Measurements from ENCODE around the gene ERP44.

Gene ERP44

DNA sequence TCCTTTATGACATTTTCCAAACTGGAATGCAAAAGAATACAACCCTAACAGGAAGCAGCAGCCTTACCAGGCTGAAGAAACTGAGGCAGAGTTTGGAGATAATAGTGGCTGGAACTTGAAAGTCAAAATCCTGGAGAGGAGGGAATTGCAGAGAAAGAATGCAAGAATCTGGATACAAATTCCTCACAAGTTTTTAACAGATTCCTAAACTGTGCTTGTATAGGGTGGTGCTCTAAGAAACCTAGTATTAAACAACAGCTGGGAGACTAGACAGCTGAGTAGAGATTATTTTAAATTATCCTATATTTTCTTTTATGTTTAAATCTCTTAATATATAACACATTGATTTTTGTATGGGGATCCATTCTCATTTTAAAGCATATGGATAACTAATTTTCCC is 31.0 kb upstream of the ERP44 start:
- no peak for TF ChIP-seq Cebpa-rat (IDR thresholded peaks at IDR 0.05)
- Histone ChIP-seq H3K27ac (no peak overlapping the region), H3K27me3 (no peaks in the 10 kb centered on the region), H3K4me1 (no peaks in the 10 kb centered on the region), H3K9me3 (replicated peaks in 1 of 11) (no peaks in the 10 kb centered on the region), H4K20me1 (0 out of 22 replicates have a peak, but pooled peaks cover 0 to 5% (median 0%) of the 10 kb centered on the region in 11 experiments), H3K4me2 (no peak overlapping the region), H3K4me3 (no peak overlapping the region), H3K9ac (no peak overlapping the region), H3K36me3 (peaks cover 34 to 87% (median 51%) of the 10 kb centered on the region in 11 experiments)

DNA sequence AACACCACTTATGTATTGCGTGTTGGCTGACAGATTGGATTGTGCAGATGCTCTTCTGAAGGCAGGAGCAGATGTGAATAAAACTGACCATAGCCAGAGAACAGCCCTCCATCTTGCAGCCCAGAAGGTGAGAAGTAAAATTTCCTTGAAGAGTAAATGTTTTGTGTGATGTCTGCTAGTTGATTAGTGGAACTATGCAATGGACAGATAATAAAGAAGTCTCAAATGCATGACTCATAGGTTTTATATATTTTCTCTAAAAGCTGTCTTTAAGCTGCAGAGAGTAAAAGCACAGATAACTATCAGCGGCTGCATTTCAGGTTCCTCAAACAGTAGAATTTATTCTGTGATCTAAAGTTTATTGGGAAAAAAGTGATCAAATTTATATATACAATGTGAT is 27.6 kb upstream of the ERP44 start:
- TF ChIP-seq Cebpa-rat (IDR thresholded peaks at IDR 0.05) = no peak
- 0 out of 22 replicates have a peak, but pooled peaks cover 0 to 5% (median 0%) of the 10 kb centered on the region in 11 experiments for H4K20me1 ChIP-seq
- H3K9ac ChIP-seq = no peak overlapping the region
- peaks cover 0 to 17% (median 11%) of the 10 kb centered on the region in 11 experiments; a peak in 16 of 22 replicates for H3K9me3 ChIP-seq (replicated peaks in 1 of 11)
- no peak overlapping the region for H3K4me3 ChIP-seq
- H3K36me3 ChIP-seq = peaks cover 26 to 75% (median 45%) of the 10 kb centered on the region in 11 experiments
- H3K27me3 ChIP-seq = no peaks in the 10 kb centered on the region
- H3K4me1 ChIP-seq = no peaks in the 10 kb centered on the region
- H3K27ac ChIP-seq = no peak overlapping the region
- H3K4me2 ChIP-seq = no peak overlapping the region

DNA sequence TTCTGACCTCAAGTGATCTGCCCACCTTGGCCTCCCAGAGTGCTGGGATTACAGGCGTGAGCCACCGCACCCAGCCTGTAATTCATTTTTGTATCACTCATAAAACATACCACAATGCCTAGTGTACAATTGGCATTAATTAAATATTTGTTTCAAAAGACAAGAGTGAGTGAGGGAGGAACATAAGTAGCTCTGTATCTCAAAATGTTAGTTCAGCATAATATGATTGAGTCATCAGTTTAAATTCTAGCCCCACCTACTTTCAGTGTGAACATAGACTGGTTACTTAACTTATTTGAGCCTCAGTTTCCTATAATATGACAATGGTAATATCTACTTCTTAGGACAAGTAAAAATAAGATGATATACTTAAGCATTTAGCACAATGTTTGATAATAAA is 27.1 kb upstream of the ERP44 start:
- peaks cover 30 to 77% (median 47%) of the 10 kb centered on the region in 11 experiments for H3K36me3 ChIP-seq
- H4K20me1 ChIP-seq = peaks cover 0 to 5% (median 0%) of the 10 kb centered on the region in 11 experiments; a peak in 2 of 22 replicates
- TF ChIP-seq Cebpa-rat (IDR thresholded peaks at IDR 0.05) = no peak
- H3K27me3 ChIP-seq = no peaks in the 10 kb centered on the region
- H3K9ac ChIP-seq = no peak overlapping the region
- H3K4me3 ChIP-seq = no peak overlapping the region
- no peak overlapping the region for H3K4me2 ChIP-seq
- H3K27ac ChIP-seq = no peak overlapping the region
- H3K4me1 ChIP-seq = no peaks in the 10 kb centered on the region
- peaks cover 0 to 17% (median 11%) of the 10 kb centered on the region in 11 experiments; a peak in 16 of 22 replicates for H3K9me3 ChIP-seq (replicated peaks in 1 of 11)

DNA sequence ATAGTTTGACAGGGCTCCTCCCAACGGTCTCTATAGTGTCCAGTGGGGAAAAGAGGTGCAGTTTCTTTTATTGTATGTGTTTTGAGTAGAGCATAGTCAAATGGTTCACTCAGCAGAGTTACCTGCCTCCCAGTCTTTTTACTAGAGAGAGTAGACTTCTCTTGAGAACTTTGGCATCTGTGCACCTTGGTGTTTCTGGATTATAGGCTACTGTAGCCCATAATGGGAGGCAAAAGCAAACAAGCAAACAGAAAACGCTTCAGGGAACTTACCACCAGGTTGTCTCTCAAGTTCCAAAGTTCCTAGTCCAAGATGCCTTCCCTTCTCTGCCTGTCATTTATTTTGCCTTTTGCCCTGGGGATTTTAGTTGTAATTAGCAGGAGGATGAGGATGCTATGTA is 26.4 kb upstream of the ERP44 start:
- no peak for TF ChIP-seq Cebpa-rat (IDR thresholded peaks at IDR 0.05)
- Histone ChIP-seq H3K27ac (no peak overlapping the region), H3K27me3 (no peaks in the 10 kb centered on the region)

DNA sequence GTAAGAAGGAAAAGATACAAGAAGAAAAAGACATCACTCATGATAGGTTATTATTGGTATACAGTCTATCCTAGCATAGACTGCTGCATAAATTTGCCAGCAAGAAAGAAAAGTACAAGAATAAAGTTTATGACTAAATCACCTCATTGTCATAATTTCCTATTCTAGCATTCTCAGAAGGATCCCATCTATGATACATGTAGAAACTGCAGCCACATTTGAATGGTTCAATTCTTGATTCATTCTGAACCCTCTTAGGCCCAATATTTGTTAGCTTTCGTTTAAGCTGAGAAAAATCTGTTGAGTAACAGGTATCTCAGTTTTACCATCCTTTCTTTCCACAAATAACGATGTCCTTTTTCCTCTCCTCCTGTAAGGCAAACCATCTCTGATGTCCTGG is 21.5 kb upstream of the ERP44 start:
- Histone ChIP-seq H3K4me3 (no peak overlapping the region), H3K36me3 (peaks cover 20 to 65% (median 40%) of the 10 kb centered on the region in 11 experiments), H3K27me3 (no peaks in the 10 kb centered on the region), H3K4me2 (no peak overlapping the region), H4K20me1 (peaks cover 0 to 5% (median 0%) of the 10 kb centered on the region in 11 experiments; a peak in 2 of 22 replicates), H3K9ac (no peak overlapping the region), H3K9me3 (replicated peaks in 1 of 11) (peaks cover 0 to 17% (median 11%) of the 10 kb centered on the region in 11 experiments; a peak in 16 of 22 replicates), H3K4me1 (no peaks in the 10 kb centered on the region), H3K27ac (no peak overlapping the region)
- TF ChIP-seq Cebpa-rat (IDR thresholded peaks at IDR 0.05) = no peak

More for the DNA sequence above, 26.4 kb upstream of the ERP44 start:
- Histone ChIP-seq H4K20me1 (peaks cover 0 to 5% (median 0%) of the 10 kb centered on the region in 11 experiments; a peak in 2 of 22 replicates), H3K4me3 (no peak overlapping the region), H3K4me1 (no peaks in the 10 kb centered on the region), H3K4me2 (no peak overlapping the region), H3K9ac (no peak overlapping the region), H3K9me3 (replicated peaks in 1 of 11) (peaks cover 0 to 17% (median 11%) of the 10 kb centered on the region in 11 experiments; a peak in 16 of 22 replicates), H3K36me3 (peaks cover 34 to 77% (median 50%) of the 10 kb centered on the region in 11 experiments)

DNA sequence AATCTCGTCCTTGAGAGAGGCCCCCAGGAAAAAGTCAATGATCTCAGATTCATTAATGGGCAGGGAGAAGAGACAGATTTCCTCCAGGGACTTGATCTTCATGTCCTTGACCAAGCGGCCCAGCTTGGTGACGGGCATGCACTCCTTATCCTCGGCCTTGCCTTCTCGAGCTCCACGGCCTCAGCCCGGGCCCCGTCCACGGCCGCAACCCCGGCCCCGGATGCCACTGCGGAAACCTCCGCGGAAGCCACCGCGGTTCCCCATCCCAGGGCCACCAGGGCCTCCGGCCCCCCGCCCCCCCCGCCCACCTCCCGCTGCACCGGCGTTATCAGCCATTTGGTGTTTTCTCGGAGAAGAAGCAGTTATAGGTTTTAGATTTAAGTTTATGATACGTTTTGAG is 18.5 kb upstream of the ERP44 start:
- no peak overlapping the region for H3K9ac ChIP-seq
- H3K9me3 ChIP-seq (replicated peaks in 1 of 11) = peaks cover 0 to 4% (median 0%) of the 10 kb centered on the region in 11 experiments; a peak in 7 of 22 replicates
- H4K20me1 ChIP-seq = peaks cover 0 to 4% (median 0%) of the 10 kb centered on the region in 11 experiments; a peak in 2 of 22 replicates
- peaks cover 0 to 9% (median 0%) of the 10 kb centered on the region in 10 experiments; a peak in 1 of 20 replicates for H3K4me1 ChIP-seq
- no peak overlapping the region for H3K4me2 ChIP-seq
- no peaks in the 10 kb centered on the region for H3K27me3 ChIP-seq
- peaks cover 26 to 64% (median 43%) of the 10 kb centered on the region in 11 experiments for H3K36me3 ChIP-seq
- TF ChIP-seq Cebpa-rat (IDR thresholded peaks at IDR 0.05) = no peak
- no peak overlapping the region for H3K27ac ChIP-seq
- no peak overlapping the region for H3K4me3 ChIP-seq

DNA sequence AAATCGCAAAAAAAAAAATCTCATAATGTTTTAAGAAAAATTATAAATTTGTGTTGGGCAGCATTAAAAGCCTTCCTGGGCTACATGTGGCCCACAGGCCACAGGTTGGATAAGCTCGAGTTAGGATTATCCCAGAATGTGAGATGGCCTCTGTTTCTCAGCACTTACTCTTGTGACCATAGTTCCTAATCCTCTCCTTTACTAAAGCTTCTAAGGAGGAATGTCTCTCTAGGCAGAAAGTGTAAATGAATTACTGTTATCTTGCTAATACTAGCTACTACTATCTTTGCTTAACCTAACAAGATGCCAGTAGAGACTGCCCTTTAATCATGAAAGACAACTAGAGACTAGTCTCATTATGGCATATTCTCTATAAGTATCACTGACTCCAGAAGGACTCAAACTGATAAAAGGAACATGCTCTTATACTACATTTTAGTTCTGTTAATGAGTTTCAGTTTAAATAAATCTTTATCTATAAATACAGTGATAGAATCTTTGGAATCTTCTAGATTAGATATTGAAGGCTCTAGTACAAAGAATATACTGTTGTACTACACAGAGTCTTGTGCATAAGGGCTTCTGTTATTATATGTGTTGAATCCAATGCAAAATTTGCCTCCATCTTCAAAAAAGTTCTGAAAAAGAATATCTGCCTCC is 14.0 kb upstream of the ERP44 start:
- Histone ChIP-seq H3K9ac (no peak overlapping the region), H3K27me3 (no peaks in the 10 kb centered on the region), H3K4me2 (no peak overlapping the region), H4K20me1 (no peaks in the 10 kb centered on the region; a peak in 1 of 22 replicates), H3K27ac (no peak overlapping the region), H3K4me3 (no peak overlapping the region), H3K9me3 (replicated peaks in 1 of 11) (no peaks in the 10 kb centered on the region), H3K4me1 (peaks cover 0 to 9% (median 0%) of the 10 kb centered on the region in 10 experiments; a peak in 1 of 20 replicates), H3K36me3 (peaks cover 32 to 77% (median 56%) of the 10 kb centered on the region in 11 experiments)
- TF ChIP-seq Cebpa-rat (IDR thresholded peaks at IDR 0.05) = no peak

DNA sequence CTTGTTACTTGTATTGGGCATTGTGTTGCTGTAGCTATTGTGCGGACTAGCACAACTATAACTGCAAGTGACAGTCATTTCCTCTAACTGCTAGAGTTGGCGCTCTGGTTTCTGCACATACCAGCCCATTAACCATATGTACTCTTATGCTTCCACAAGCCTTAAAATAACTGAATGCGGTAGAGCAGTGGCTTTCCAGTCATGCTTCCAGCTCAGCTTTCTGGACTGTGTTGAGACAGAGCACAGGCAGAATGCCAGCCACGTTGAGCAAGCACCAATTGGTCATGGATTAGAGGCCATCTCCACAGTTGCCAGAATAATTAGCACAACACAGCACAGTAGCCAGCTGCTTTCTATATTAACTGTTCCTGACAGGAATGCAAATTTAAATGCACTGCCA is 12.4 kb upstream of the ERP44 start:
- H3K36me3 ChIP-seq = peaks cover 40 to 88% (median 62%) of the 10 kb centered on the region in 11 experiments
- no peaks in the 10 kb centered on the region for H3K27me3 ChIP-seq
- no peak overlapping the region for H3K4me3 ChIP-seq
- H3K4me1 ChIP-seq = peaks cover 0 to 9% (median 0%) of the 10 kb centered on the region in 10 experiments; a peak in 1 of 20 replicates
- no peak overlapping the region for H3K4me2 ChIP-seq
- H3K9me3 ChIP-seq (replicated peaks in 1 of 11) = no peaks in the 10 kb centered on the region
- H3K9ac ChIP-seq = no peak overlapping the region
- no peak for TF ChIP-seq Cebpa-rat (IDR thresholded peaks at IDR 0.05)
- no peaks in the 10 kb centered on the region; a peak in 1 of 22 replicates for H4K20me1 ChIP-seq
- H3K27ac ChIP-seq = no peak overlapping the region

DNA sequence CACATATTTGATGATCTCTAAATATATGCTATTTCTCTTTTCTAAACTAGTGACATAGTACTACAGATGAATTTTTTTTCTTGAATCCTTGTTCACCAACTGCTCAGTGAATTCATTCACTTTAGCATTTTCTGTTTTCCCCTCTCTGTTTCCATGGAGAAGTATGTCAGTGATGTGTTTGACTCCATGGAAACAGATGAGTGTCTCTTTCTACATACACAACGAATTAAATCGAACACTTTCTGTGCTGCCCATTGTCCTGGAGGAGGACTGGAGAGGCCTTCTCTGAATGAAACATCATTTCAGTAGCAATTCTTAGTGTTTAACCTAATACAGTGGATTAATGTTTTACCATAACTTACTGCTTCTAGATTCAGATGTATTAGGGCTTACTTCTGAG is 9.8 kb upstream of the ERP44 start:
- TF ChIP-seq Cebpa-rat (IDR thresholded peaks at IDR 0.05) = no peak
- Histone ChIP-seq H3K4me3 (no peak overlapping the region), H3K4me1 (peaks cover 0 to 6% (median 0%) of the 10 kb centered on the region in 10 experiments; a peak in 1 of 20 replicates), H3K4me2 (no peak overlapping the region), H3K36me3 (peaks cover 60 to 100% (median 82%) of the 10 kb centered on the region in 11 experiments), H3K27ac (no peak overlapping the region), H4K20me1 (no peaks in the 10 kb centered on the region), H3K27me3 (no peaks in the 10 kb centered on the region), H3K9me3 (replicated peaks in 1 of 11) (no peaks in the 10 kb centered on the region), H3K9ac (no peak overlapping the region)

Measured in BLaER1 treated with 17β-estradiol and CSF1 and Interleukin-3, amounts not matched to agents 10 nM and 100 nM (cell line).